LNCaP clone FGC (cell line): ENCODE results near the gene FRMD1.

Source experiments
- DNase-seq: peaks from one replicate; pipeline ENCODE4 v3.0.0-alpha.2; 2011; ENCODE audit warnings: low read depth
- H3K4me3 ChIP-seq: 2 replicates; pipeline ENCODE4 v1.5.1; 2011; ENCODE audit warnings: mild to moderate bottlenecking, low read depth, low read length, control low read depth
- CTCF ChIP-seq: IDR thresholded peaks from 2 replicates; pipeline ENCODE4 v1.5.1; 2012; ENCODE audit warnings: mild to moderate bottlenecking; ENCODE audit not compliant: control insufficient read depth, insufficient read depth; ENCODE audit errors: extremely low read depth

The FRMD1 gene

GRCh38 chr6:168050881-168051586 lies 28.0 kb downstream of the FRMD1 start:
- no peak for DNase-seq
- TF ChIP-seq CTCF, result peak; percentile 30
- H3K4me3 ChIP-seq, result no peak overlapping the region

- H3K4me3 ChIP-seq, result no peak overlapping the region
- no peak for DNase-seq
- TF ChIP-seq CTCF, result no peak
These were observed 28.7 kb downstream of the FRMD1 start for GRCh38 chr6:168050225-168050880.

GRCh38 chr6:168049706-168050224 lies 29.2 kb downstream of the FRMD1 start:
- DNase-seq, result no peak
- H3K4me3 ChIP-seq, result no peak overlapping the region
- TF ChIP-seq CTCF, result no peak

- H3K4me3 ChIP-seq, result no peak overlapping the region
- no peak for TF ChIP-seq CTCF
- DNase-seq, result no peak
These were observed 29.7 kb downstream of the FRMD1 start for GRCh38 chr6:168049277-168049676.

- TF ChIP-seq CTCF, result no peak
These were observed 30.3 kb downstream of the FRMD1 start for GRCh38 chr6:168048724-168049025.

GRCh38 chr6:168047841-168048723 lies 30.9 kb downstream of the FRMD1 start:
- TF ChIP-seq CTCF, result no peak
- no peak overlapping the region for H3K4me3 ChIP-seq
- no peak for DNase-seq

More at GRCh38 chr6:168048724-168049025, 30.3 kb downstream of the FRMD1 start:
- H3K4me3 ChIP-seq, result no peak overlapping the region
- no peak for DNase-seq
